HepG2 (cell line): ENCODE measurements around the gene ANO2. TPM values are rescaled to one million over a fixed set of nuclear protein-coding genes. Genes with fewer than 3 reads are reported as not detected.

Source experiments
- ATAC-seq: fragments of 200-7000 bp; cut with Tn5 transposase; 3 replicates; pipeline ENCODE4 v1.9.1; 2020; ENCODE audit warnings: mild to moderate bottlenecking, moderate library complexity
- BruUV-seq: library from RNA; stranded (reverse); fragments of 400-500 nt; replicated peaks from 2 replicates; lab custom pipeline; 2021; lab: Mats Ljungman, UMichigan
- CTCF ChIA-PET: fragments of 300-600 bp; formaldehyde crosslinking; extraction: SDS; loops from one replicate; lab custom pipeline; 2021; ENCODE audit warnings: low total read pairs, inconsistent platforms, low intra/inter-chr PET ratio; lab: Yijun Ruan, JAX
- POLR2A ChIA-PET: fragments of 350-600 bp; sonication (Branson Sonifier 250); formaldehyde crosslinking; loops from one replicate; lab custom pipeline; 2020; ENCODE audit warnings: antibody characterized with exemption, inconsistent platforms; lab: Yijun Ruan, JAX
- DNase-seq: peaks from one replicate; pipeline ENCODE4 v3.0.0-alpha.2; 2015; ENCODE audit warnings: low spot score
- FAIRE-seq: peaks from 3 replicates; lab custom pipeline; 2011; peaks lifted over from hg19 to GRCh38; lab: Jason Lieb, UNC
- H2AFZ ChIP-seq: one replicate; pipeline ENCODE4 v1.6.1; 2011; ENCODE audit warnings: low read length, inconsistent platforms
- H3K27ac ChIP-seq: fragments of 300-600 bp; 3 replicates; pipeline ENCODE4 v1.8.0; 2011; ENCODE audit warnings: mixed run types, mild to moderate bottlenecking, mixed read lengths, low read length, inconsistent platforms; ENCODE audit not compliant: insufficient read depth; ENCODE audit errors: extremely low read length
- H3K27me3 ChIP-seq, 2 experiments: fragments of 200-600 bp in 1 of 2; 2 replicates in 1 of 2; 3 replicates in 1 of 2; pipeline versions ENCODE4 v1.6.0 to v1.8.0; 2011; ENCODE audit warnings: low read length in 2 of 2, mild to moderate bottlenecking in 2 of 2, moderate library complexity in 2 of 2, inconsistent platforms in 1 of 2; ENCODE audit not compliant: insufficient read depth in 2 of 2, control insufficient read depth in 1 of 2
- H3K36me3 ChIP-seq, 2 experiments: fragments of 200-600 bp in 1 of 2; replicated peaks in 1 of 2; 2 replicates in 1 of 2; 3 replicates in 1 of 2; pipeline versions ENCODE4 v1.5.1 to v1.8.0; 2011; ENCODE audit warnings: low read length in 2 of 2, inconsistent platforms in 1 of 2; ENCODE audit not compliant: insufficient read depth in 2 of 2, control insufficient read depth in 1 of 2
- H3K4me1 ChIP-seq: 2 replicates; pipeline ENCODE4 v1.5.1; 2012; ENCODE audit warnings: low read length, inconsistent platforms; ENCODE audit not compliant: insufficient read depth
- H3K4me2 ChIP-seq: 2 replicates; pipeline ENCODE4 v1.6.0; 2011; ENCODE audit warnings: low read depth, low read length, inconsistent platforms
- H3K4me3 ChIP-seq, 3 experiments: fragments of 200-600 bp in 1 of 3; sonication (generic), shearing (Covaris generic) in 1 of 3; replicated peaks in 1 of 3; 2 replicates each; pipeline ENCODE4 v1.5.1; 2011 to 2016; ENCODE audit warnings: low read length in 3 of 3, inconsistent platforms in 2 of 3, low read depth in 2 of 3, mild to moderate bottlenecking in 2 of 3, control low read depth in 1 of 3, mixed read lengths in 1 of 3; ENCODE audit not compliant: insufficient read depth in 1 of 3
- H3K79me2 ChIP-seq: one replicate; pipeline ENCODE4 v1.6.1; 2011; ENCODE audit warnings: low read length, inconsistent platforms; ENCODE audit not compliant: insufficient read depth
- H3K9ac ChIP-seq: 2 replicates; pipeline ENCODE4 v1.6.0; 2011; ENCODE audit warnings: mild to moderate bottlenecking, low read depth, low read length, inconsistent platforms; ENCODE audit not compliant: insufficient read depth
- H3K9me3 ChIP-seq: 2 replicates; pipeline ENCODE4 v1.5.1; 2012; ENCODE audit warnings: mild to moderate bottlenecking, low read length
- H4K20me1 ChIP-seq: 2 replicates; pipeline ENCODE4 v1.6.0; 2011; ENCODE audit warnings: inconsistent platforms, mild to moderate bottlenecking, low read length, moderate library complexity; ENCODE audit not compliant: insufficient read depth
- ATF5 ChIP-seq: sonication (generic); formaldehyde crosslinking; IDR thresholded peaks from 2 replicates; pipeline ENCODE4 v1.4.0; 2020; ENCODE audit warnings: mild to moderate bottlenecking, low read depth, missing genetic modification reagents
- PBX2 ChIP-seq: IDR thresholded peaks from 2 replicates; pipeline ENCODE4 v1.6.1; 2016; ENCODE audit warnings: control low read depth
- PRDM15 ChIP-seq: sonication (generic); formaldehyde crosslinking; IDR thresholded peaks from 2 replicates; pipeline ENCODE4 v1.4.0; 2020; ENCODE audit warnings: missing genetic modification reagents
- SMC3 ChIP-seq: IDR thresholded peaks from 2 replicates; pipeline ENCODE4 v1.6.1; 2011; ENCODE audit warnings: low read length, improper control_type of control experiment
- SRF ChIP-seq: IDR thresholded peaks from 2 replicates; pipeline ENCODE4 v1.6.1; 2011; ENCODE audit warnings: mild to moderate bottlenecking, low read depth, low read length, moderate library complexity
- SRSF4 ChIP-seq: fragments of 200-400 bp; formaldehyde crosslinking; IDR thresholded peaks from one replicate; pipeline ENCODE4 v1.6.1; 2018; ENCODE audit warnings: mild to moderate bottlenecking, low read depth, low read length, moderate library complexity; ENCODE audit not compliant: poor library complexity, severe bottlenecking
- TCF7L2 ChIP-seq: IDR thresholded peaks from 2 replicates; pipeline ENCODE4 v1.6.1; 2011; ENCODE audit warnings: mild to moderate bottlenecking, low read depth, low read length, moderate library complexity
- ZNF326 ChIP-seq: sonication (generic); formaldehyde crosslinking; IDR thresholded peaks from 2 replicates; pipeline ENCODE4 v1.4.0; 2020; ENCODE audit warnings: missing genetic modification reagents, borderline replicate concordance
- ZNF512 ChIP-seq: sonication (generic); formaldehyde crosslinking; IDR thresholded peaks from 2 replicates; pipeline ENCODE4 v1.4.0; 2020; ENCODE audit warnings: mild to moderate bottlenecking, missing genetic modification reagents
- ZNF670 ChIP-seq: sonication (generic); formaldehyde crosslinking; IDR thresholded peaks from 2 replicates; pipeline ENCODE4 v1.8.0; 2022; ENCODE audit warnings: mild to moderate bottlenecking, missing genetic modification reagents, borderline replicate concordance
- ZNF83 ChIP-seq: sonication (generic); formaldehyde crosslinking; IDR thresholded peaks from 2 replicates; pipeline ENCODE4 v1.4.0; 2020; ENCODE audit warnings: missing genetic modification reagents, mild to moderate bottlenecking, borderline replicate concordance
- WGBS: methylation state at CpG from one replicate; pipeline ENCODE4 v1.1.6; 2017; ENCODE audit warnings: low lambda C conversion rate; 5-methylcytosine and 5-hydroxymethylcytosine counted together
- in situ Hi-C: cut with HindIII; loops from 2 replicates; pipeline ENCODE4 v1.10.0; 2017; ENCODE audit warnings: low pct_unique_long_range_greater_than_20kb; ENCODE audit not compliant: extremely low pct_ligation_motif_present
- intact Hi-C: fragments of 100-400 bp; cut with micrococcal nuclease; formaldehyde crosslinking; loops from one replicate; pipeline ENCODE4 v1.10.0; 2022; ENCODE audit not compliant: unreplicated experiment
- polyA plus RNA-seq, 8 experiments: library from polyadenylated mRNA; depleted of rRNA in 3 of 8; stranded (reverse) in 7 of 8; unstranded in 1 of 8; fragments of >200 nt; fragmentation: Illumina TruSeq in 4 of 8; extraction: Trizol in 4 of 8; gene quantifications; 2 replicates each; pipeline versions ENCODE4 v1.2.1 to v1.2.3, GENCODE V29; 2011 to 2016; ENCODE audit warnings: low read depth in 4 of 8, missing spikeins in 1 of 8, mixed read lengths in 1 of 8; ENCODE audit not compliant: insufficient read depth in 1 of 8
- total RNA-seq, 5 experiments: library from RNA; depleted of rRNA; stranded (reverse); fragments of >200 nt; fragmentation: Illumina TruSeq; extraction: Trizol; gene quantifications; 2 replicates each; pipeline ENCODE4 v1.2.3, GENCODE V29; 2016; ENCODE audit warnings: low read depth in 1 of 5

The ANO2 gene
- total and polyA plus RNA-seq, 2 of the 13 experiments (the other 11 are each of a cell fraction or from before 2014, with no cell fraction given) = 0.18 TPM; not detected in 1

DNA sequence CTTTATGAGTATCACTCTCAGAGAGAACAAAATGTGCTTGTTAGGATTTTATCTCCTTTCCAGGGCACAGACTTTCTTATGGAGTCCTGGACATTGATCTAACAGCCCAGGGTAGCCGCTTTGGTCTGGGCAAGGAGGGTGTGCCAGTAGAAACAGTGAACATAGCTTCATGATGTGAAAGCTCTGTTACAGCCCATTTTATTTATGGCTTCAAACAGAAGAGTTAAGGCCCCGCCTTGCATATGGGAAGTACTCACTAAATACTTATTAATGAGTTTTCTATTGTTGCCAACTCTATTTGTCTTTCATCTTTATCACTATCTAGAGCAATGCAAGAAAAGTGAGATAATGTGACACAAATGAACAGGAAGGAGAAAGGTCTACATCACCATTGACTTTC lies 312.6 kb downstream of the ANO2 start (continued):
- no peak for TF ChIP-seq PRDM15 (CRISPR knock-in tag)
- no peak for TF ChIP-seq SRSF4
- no peak for TF ChIP-seq ZNF670 (CRISPR knock-in tag)
- no peak for TF ChIP-seq SRF
- TF ChIP-seq ZNF512 (CRISPR knock-in tag) = no peak
- no peak for TF ChIP-seq SMC3
- TF ChIP-seq, all 625 proteins: peak for 0

- ChIA-PET POLR2A (no interaction called here), CTCF (no interaction called here)
- Histone ChIP-seq H3K4me3 (no peak overlapping the region), H2AFZ (no peak overlapping the region), H3K9ac (no peak overlapping the region), H3K36me3 (no peaks in the 10 kb centered on the region), H3K79me2 (no peaks in the 10 kb centered on the region), H3K27ac (no peak overlapping the region), H3K4me1 (no peaks in the 10 kb centered on the region), H4K20me1 (no peaks in the 10 kb centered on the region), H3K4me2 (no peak overlapping the region), H3K27me3 (peaks cover 0 to 28% of the 10 kb centered on the region in 2 experiments; a peak in 3 of 5 replicates), H3K9me3 (no peaks in the 10 kb centered on the region)
- in situ Hi-C loops = no loop called here
- WGBS = 0% methylated on average over 5 of the region's 5 CpGs
- no peak for ATAC-seq
- BruUV-seq = no TSS peak
- no peak for FAIRE-seq
- intact Hi-C loops = no loop called here
- no peak for DNase-seq
- TF ChIP-seq TCF7L2 (no peak), ATF5 (CRISPR knock-in tag) (no peak), PBX2 (CRISPR knock-in tag) (no peak), ZNF326 (CRISPR knock-in tag) (no peak), ZNF83 (CRISPR knock-in tag) (no peak)
These were observed 313.6 kb downstream of the ANO2 start for GRCh38 chr12:5631497-5631896.
